Stimulated activated CD8-positive, alpha-beta memory T cell treated with anti-CD3 and anti-CD28 coated beads, Interleukin-15, amount 100 ng/mL, for 48 hours (primary cell): ENCODE measurements around the gene CGREF1.

ENCODE experiments used
- DNase-seq, 2 donors: peaks; one replicate each; pipeline ENCODE4 v3.0.0-alpha.2; 2020; ENCODE audit warnings: low read depth in 2 of 2

Gene CGREF1, protein sequence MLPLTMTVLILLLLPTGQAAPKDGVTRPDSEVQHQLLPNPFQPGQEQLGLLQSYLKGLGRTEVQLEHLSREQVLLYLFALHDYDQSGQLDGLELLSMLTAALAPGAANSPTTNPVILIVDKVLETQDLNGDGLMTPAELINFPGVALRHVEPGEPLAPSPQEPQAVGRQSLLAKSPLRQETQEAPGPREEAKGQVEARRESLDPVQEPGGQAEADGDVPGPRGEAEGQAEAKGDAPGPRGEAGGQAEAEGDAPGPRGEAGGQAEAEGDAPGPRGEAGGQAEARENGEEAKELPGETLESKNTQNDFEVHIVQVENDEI

GRCh38 chr2:27118525-27119329 lies at the start of gene CGREF1:
CGREF1 (minus strand) TSS chr2:27119128; CDS start chr2:27104366, 14,762 bp downstream.
- no peak for DNase-seq

GRCh38 chr2:27164960-27165763 lies 46.2 kb upstream of the CGREF1 start:
- no peak for DNase-seq

GRCh38 chr2:27162151-27163121 lies 43.5 kb upstream of the CGREF1 start:
- DNase-seq = no peak

DNA sequence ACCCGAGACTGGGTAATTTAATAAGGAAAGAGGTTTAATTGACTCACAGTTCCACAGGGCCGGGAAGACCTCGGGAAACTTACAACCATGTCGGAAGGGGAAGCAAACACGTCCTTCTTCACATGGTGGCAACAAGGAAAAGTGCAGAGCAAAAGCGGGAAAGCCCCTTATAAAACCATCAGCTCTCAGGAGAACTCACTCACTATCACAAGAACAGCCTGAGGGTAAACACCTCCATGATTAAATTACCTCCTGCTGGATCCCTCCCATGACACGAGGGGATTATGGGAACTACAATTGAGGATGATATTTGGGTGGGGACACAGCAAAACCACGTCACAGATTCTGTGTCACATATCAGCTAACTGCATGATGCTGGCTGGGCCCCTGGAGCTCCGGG lies 41.3 kb upstream of the CGREF1 start:
- DNase-seq = no peak

GRCh38 chr2:27159271-27159670 lies 40.3 kb upstream of the CGREF1 start:
- no peak for DNase-seq

DNA sequence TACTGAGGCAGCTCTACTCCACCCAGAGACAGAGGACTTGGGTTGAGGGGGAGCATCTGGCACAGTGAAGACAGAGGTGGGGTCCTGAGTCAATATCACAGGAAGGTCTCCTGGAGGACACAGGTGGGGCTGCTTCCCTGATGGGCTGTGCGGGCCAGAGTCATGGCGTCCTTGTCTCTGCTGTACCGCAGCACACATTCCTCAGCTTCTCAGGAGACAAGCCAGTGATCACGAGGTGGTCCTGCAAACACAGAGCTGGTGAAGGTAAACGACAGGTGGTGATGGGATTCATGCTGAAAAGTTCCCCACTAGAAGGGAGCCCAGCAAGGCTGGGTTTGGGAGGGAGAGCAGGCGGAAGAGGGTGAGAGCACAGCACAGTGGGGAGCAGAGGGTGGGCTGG lies 39.5 kb upstream of the CGREF1 start:
- DNase-seq = no peak

GRCh38 chr2:27155069-27155520 lies 36.2 kb upstream of the CGREF1 start:
- DNase-seq = no peak

DNA sequence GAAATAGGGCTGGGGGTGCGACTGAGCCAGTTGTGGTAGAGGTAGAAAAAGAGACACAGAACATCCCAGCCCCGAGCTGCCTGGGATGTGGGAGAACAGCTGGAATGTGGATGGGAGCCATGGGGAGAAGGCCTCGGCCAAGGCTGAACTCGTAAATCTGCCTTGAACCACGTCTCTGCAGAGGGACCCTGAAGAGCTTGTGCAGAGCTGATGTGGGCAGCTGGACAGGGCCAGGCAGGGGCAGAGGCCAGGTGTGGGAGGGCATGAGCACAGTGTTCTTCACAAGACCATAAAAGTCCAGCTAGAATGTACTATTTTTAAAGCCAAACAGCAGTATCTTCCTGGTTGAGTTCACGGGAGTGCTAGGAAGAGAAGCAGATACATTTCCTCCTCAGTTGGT lies 35.6 kb upstream of the CGREF1 start:
- DNase-seq = no peak

- no peak for DNase-seq
Observed at GRCh38 chr2:27152796-27153464, 34.0 kb upstream of the CGREF1 start.

DNA sequence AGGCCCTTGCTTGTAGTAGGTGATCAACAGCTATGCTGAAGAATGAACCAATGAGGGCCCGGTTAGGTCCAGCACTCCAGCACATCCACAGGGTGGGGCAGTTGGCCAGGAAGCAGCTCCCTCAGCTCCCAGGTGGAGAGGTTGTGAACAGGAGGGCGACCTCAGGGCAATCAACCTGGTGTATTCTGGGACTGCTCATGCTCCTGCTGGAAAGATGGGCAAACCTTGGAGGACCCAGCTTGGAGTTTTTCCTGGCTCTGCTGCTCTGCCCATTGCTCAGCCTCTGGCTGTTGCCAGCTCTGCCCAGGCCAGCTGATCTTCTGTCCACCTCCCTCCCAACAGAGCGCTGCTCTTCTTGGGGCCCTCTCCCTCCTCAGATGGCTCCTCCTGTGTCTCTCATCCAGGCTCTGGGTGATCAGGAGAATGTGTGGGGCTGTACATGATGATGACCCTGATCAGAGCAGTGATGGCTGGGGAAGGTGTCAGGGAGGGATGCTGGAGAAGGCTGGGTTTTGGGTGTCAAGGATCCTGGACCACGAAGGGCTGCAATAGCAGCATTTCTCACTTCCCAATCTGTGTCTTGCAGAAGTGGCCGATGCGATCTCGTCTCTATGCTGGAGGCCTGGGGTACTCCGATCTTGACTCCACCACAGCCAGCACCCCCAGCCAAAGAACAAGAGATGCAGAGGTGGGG lies 33.3 kb upstream of the CGREF1 start:
- DNase-seq = no peak

DNA sequence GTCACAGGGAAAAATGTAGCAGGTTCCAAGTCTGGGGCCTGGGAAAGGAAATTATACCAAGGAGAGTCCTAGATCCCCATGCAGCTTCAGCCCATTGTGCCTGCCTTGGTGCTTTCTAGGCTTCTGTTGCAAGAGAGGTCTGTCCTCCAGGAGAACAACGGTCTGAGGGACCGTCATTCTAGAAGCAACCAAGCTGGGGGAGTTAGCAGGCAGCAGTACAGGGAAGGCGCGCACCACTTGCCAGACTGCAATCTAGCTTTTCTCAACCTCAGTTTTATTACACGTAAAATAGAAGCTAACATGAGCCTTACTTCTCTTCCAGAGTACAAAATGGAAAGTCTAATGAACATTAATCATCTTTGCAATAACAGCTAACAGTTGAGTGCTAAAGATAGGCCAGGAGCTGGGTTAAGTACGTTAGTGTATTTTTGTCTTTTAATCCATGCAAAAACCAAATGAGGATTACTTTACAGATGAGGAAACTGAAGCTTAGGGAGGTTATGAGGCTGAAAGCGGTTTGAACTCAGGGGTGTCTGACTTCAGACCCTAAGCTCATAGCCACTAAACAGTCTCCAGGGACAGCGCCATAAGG lies 31.8 kb upstream of the CGREF1 start:
- no peak for DNase-seq

DNA sequence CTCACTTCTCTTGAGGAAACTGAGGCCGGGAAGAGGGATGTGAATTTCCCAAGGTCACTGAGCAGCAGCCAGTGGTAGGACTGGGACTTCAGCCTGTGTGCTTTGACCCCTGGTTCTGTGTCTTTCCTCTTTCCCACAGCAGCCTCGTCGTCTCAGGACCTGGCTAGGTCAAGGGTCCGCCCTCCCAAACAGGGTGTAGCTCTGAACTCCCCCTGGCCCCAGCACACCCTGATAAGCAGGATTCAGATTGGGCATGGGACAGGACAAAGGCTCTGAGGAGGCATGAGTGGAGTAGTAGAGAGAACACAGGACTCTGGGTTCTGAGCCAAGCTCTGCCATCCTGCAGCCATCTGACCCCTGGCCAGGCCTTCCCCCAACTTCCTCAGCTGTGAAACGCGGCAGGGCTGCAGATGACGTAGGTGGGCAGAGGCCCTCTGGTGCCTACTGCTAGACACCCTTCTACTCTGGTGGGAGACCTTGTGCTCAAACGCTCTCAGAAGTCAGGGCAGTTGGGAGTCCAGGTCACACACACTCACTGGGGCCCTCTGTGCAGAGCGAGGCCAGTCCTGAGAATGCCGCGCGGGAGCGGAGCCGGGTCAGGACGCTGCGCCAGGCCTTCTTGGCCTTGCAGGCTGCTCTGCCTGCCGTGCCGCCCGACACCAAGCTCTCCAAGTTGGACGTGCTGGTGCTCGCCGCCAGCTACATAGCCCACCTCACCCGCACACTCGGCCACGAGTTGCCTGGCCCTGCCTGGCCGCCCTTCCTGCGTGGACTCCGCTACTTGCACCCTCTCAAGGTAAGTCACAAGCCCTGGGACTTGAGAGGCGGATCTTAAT lies 30.9 kb upstream of the CGREF1 start:
- no peak for DNase-seq

DNA sequence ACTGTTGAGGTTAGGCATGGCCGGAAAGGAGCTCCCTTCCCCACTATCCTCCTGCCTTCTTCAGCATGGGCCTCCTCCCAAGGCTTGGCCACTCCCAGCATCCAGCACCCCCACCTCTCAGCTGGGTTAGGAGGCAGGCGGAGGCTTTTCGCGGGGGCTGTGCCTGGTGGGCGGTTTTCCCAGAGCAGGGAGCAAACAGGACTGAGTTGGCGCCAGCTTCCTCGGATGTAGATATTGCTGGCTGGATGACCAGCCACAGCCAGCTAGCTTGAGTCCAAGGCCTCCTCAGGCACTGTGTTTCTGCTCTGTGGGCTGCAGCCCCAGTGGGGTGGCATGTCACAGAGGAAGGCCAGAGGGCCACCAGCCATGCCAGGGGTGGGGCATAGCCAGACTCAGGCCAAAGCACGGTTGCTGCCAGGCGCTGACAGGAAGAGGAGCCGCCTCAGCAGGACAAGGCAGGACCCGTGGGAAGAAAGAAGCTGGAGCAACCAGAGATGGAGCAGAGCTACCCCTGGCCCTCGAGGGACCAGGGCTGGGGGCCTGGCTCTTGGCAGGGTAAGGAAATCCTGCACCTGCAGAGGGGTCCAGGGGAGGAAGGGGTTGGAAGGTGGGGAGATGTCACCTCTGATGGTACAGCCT lies 30.0 kb upstream of the CGREF1 start, which contains the start of gene TCF23:
TCF23 (plus strand) TSS at position 204 of the 639 bp plus-strand sequence; CDS start at position 334, 130 bp downstream.
- DNase-seq = no peak

GRCh38 chr2:27147935-27148334 lies 29.0 kb upstream of the CGREF1 start:
- DNase-seq = no peak

DNA sequence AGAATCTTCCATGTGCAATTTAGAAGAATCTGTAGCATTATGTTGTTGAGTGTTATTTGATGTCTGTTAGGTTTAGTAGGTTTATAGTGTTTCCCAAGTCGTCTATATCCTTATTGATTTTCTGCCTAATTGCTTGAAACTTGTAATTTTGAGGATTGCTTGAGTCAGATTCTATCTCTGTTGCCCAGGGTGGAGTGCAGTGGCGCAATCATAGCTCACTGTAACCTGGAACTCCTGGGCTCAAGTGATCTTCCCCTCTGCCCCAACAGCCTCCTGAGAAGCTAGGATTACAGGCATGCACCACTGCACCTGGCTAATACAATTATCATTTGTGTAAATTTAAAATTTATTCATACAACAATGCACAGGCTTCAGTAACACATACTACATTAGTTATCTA lies 26.8 kb upstream of the CGREF1 start:
- no peak for DNase-seq

DNA sequence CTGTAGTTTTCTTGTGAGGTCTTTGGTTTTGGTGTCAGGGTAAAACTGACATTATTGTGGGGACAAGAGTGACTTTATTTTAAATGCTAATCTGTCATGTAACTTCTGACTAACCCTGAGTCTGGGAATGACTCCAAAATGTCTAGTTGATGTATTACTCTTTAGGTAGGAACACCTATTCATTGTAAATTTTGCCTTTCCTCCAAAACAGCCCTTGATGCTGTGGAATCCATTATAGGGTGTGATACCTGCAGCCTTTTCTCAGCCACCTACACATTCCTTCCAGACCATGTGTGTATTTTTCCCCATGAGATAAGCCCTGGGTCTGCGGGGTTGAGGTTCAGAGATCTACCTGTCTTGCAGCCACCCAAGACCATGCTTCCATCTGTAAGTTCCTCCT lies 24.4 kb upstream of the CGREF1 start:
- no peak for DNase-seq

GRCh38 chr2:27139310-27139709 lies 20.4 kb upstream of the CGREF1 start, which contains the start of gene PRR30:
PRR30 (minus strand) TSS chr2:27139410; CDS start chr2:27138329, 1,081 bp downstream.
- DNase-seq = no peak

GRCh38 chr2:27138111-27138510 lies 19.2 kb upstream of the CGREF1 start:
- no peak for DNase-seq
